Measurements from ENCODE around the gene ARHGEF25.
A peak's percentile ranks its signal among the peaks of the same experiment; 100 is the strongest.
"Not testable (repeated sequence)": the region's sequence is repeated elsewhere in the genome, so short reads cannot be mapped to it uniquely, and the experiment has no call there.

ARHGEF25 gene

GRCh38 chr12:57623385-57623784 lies 12.2 kb downstream of the ARHGEF25 start:
- no peak for DNase-seq

- no peak for DNase-seq
Measured at GRCh38 chr12:57623811-57624390, 12.7 kb downstream of the ARHGEF25 start.

DNA sequence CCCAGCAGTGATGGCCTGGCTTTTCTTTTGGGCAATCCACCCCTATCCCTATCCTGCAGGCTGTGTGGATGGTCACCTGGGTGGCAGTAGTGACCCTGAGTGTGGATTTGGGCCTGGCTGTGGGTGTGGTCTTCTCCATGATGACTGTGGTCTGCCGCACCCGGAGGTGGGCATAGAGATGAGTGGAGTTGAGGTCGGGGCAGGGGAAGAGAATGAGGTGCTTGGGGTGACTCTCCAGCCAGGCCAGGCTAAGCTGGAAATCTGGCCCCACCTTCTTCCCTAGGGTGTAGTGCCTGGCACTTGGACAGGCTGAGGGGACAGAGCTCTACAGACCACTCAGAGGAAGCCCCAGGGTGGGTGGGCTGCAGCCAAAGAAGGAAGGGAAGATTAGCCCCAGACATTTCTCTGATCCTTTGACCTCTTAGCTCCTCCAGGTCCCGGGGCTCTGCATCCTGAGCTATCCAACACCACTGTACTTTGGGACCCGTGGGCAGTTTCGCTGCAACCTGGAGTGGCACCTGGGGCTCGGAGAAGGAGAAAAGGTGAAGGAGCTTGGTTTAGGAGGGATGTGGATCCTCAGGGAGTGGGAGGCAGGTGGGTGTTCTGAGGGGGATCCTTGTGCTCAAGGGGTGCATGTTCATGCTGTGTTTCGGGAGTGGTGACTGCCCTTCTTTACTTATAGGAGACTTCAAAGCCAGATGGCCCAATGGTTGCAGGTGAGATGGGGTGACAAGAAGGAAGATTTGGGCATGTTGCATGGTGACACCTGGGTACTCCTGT lies 13.4 kb downstream of the ARHGEF25 start:
- DNase-seq: no peak

DNA sequence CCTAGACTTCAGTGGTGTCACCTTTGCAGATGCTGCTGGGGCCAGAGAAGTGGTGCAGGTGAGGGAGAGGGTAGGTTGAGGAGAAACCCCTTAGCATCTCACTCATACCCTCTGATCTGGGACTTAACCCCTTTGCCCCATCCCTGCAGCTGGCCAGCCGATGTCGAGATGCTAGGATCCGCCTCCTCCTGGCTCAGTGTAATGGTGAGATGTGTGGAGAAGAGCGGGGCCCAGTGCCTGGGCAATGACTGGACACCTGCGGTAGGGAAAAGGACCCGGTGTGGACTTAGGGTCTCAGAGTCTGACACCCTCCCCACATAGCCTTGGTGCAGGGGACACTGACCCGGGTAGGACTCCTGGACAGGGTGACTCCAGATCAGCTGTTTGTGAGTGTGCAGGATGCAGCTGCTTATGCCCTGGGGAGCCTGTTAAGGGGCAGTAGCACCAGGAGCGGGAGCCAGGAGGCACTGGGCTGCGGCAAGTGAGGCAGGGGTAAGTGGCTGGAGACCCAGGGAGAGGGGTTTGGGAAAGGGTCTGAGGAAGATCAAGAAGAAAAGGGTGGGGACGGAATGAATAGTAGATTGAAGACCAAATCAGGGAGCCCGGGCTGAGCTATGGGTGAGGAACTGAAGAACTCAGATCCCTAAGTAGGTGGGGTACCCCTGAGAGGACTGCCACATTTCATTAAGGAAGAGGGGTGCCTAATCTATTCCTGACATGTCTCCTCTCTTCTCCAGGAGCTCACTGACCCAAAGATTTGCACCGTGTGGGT lies 14.2 kb downstream of the ARHGEF25 start:
- no peak for DNase-seq

GRCh38 chr12:57626111-57626920 lies 15.1 kb downstream of the ARHGEF25 start:
- no peak for DNase-seq

- DNase-seq: no peak
Measured at GRCh38 chr12:57626921-57627445, 15.7 kb downstream of the ARHGEF25 start.

- no peak for DNase-seq
Measured at GRCh38 chr12:57627501-57628279, 16.5 kb downstream of the ARHGEF25 start.

- DNase-seq: no peak
Measured at GRCh38 chr12:57628280-57629191, 17.3 kb downstream of the ARHGEF25 start.

GRCh38 chr12:57629897-57630471 lies 18.7 kb downstream of the ARHGEF25 start:
- DNase-seq: no peak

DNA sequence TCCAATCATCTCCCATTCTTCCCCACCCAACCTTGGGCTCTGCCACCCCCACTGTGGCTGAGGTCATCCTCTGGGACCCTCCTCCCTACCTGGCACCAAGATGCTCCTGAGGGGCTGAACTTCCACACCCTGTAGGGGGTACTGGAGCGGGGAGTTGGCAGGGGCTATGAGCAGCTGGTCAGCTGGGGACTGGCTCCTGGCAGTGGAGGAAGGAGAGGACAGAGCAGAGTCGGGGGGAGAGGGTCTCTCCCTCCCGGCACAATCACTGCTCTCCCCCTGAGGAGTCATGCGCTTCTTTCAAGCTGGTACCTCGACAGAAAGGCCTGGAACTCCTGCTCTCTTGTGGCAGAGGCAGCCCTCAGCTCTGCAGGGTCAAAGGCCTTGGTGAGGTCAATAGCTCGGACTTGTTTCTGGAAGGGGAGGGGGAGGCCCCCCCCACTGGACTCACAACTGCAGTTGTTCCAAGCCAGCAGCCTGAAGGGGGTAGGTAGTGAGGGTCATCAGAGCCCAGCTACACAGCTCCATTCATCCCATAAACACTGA lies 19.7 kb downstream of the ARHGEF25 start:
- no peak for DNase-seq

DNA sequence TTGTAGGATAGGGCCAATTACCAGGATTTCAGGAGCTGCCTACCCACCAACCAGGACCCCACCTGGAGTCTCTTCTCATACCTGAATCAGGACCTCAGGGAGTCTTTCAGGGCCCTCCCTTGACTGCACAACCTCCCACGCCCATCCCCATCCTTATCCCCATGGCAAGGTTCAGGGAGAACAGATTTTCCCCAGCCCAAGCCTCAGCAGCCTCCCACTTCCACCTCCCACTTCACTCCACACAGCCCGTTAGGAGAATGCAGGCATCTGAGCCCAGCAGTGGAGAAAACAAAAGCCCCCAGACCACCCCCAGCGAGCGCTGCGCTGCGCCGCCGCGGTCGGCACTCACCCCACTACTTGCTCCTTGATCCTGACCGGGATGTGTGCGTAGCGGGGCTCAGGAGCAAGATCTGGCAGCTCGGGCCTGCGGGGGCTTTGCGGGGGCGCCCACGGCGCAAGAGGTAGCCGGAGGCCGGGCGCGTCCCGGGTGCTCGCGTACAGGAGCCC lies 20.4 kb downstream of the ARHGEF25 start:
- no peak for DNase-seq

- no peak for DNase-seq
Measured at GRCh38 chr12:57632073-57632957, 21.1 kb downstream of the ARHGEF25 start.

- peak; percentile 76 for DNase-seq
Measured at GRCh38 chr12:57632958-57633840, 22.0 kb downstream of the ARHGEF25 start, which contains the start of gene B4GALNT1. B4GALNT1 (minus strand) TSS chr12:57633201; CDS start chr12:57632132, 1,069 bp downstream.

DNA sequence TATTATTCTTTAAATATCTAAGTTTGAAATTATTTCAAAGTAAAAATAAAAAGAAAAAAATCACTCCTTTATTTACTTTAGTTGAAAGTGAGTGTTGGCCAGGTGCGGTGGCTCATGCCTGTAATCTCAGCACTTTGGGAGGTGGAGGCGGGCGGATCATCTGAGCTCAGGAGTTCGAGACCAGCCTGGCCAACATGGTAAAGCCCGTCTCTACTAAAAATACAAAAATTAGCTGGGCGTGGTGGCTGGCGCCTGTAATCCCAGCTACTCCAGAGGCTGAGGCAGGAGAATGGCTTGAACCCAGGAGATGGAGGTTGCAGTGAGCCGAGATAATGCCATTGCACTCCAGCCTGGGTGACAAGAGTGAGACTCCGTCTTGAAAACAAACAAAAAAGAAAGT lies 25.5 kb downstream of the ARHGEF25 start:
- not testable (repeated sequence) for DNase-seq

GRCh38 chr12:57637364-57637763 lies 26.1 kb downstream of the ARHGEF25 start:
- no peak for DNase-seq

- no peak for DNase-seq
Measured at GRCh38 chr12:57638096-57638495, 26.9 kb downstream of the ARHGEF25 start.

Data from SHP77 treated with DMSO at 0.1 percent for 48 hours (cell line).